Measurements from ENCODE around the gene GDPD5.

GDPD5 gene

DNA sequence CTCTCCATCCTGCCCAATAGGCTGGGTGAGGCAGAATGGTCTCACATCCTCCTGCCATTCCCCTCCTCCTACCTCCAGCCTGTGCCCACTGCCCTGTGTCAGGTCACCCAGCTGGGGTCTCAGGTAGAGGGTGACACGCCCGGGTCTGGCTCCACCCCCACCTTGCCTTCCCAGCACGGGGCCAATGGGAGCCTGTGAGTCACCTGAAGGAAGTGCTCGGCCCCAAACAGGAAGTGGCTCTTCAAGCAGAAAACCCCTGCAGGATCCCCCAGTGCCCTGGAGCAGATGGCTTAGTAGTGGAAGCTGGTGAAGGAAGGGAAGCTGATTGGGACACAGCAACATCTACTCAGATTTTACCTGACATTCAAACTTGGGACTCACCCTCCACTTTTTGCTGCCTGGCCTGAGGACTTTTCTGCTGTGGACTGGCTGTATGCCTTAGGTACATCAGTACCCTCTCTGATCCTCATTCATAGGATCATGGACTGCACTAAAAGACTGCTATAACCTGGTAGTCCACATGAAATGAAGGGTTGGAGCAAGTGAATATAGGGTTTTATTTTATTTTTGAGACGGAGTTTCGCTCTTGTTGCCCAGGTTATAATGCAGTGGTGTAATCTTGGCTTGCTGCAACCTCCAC is 33.4 kb downstream of the GDPD5 start:
- peak; percentile 10 for DNase-seq (ENCODE audit: low read depth)

DNA sequence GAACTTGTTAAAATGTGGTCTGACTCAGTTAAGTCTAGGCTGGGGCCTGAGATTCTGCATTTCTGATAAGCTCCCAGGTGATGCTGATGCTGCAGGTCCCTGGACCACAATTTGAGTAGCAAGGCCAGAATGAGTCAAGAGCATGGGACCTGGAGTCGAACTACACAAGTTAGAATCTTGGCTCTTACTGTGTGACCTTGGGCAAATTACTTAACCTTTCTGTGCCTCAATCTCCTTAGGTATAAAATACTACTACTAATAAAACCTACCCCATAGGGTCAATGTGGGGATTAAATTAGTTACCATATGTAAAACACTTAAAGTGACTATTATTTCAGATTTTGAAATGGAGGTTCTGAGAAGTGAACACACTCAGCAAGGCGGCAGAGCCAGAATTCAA is 34.3 kb downstream of the GDPD5 start:
- no peak for DNase-seq (ENCODE audit: low read depth)

DNA sequence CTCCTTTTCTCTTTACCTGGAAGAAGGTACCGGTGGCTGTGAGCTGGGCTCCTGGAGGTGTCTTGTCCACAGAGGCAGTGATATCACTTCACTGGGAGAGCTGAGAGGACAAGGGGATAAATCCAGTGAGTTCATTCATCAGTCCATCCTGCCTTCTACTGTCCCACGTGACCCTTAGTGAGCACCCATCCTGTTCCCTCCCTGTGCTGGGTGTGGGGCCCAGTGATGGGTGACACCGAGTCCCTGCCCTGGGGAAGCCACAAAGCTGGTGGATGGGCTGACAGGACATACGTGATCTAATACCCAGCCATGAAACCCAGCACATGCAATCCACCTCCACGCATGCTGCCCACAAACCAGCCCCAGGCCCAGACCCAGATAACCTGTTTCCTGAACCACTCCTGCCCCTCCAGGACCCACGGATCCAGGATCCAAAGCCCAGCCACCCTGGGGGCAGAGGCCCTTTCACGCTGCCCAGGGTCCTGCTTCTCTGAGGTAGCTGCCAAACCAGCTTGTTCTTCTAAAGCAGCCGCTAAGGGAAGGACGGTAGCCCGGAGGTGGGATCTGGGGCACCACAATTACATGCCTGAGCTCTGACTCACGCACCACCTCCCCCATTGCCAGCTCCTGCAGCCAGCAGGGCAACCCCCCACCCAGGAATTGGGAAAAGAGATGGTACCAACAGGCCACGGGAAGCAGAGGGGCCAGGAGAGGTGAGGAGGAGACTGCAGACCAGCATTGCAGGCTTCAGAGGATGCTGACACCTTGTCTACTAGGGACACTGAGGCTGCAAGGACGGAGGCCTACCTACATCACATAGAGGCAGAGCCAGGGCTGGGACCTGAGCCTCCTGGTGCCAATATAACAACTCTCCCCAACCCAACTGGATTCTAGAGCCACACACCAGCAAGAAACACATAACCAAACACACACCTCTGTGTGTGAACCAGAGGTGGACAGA is 35.2 kb downstream of the GDPD5 start:
- DNase-seq (ENCODE audit: low read depth): no peak

DNA sequence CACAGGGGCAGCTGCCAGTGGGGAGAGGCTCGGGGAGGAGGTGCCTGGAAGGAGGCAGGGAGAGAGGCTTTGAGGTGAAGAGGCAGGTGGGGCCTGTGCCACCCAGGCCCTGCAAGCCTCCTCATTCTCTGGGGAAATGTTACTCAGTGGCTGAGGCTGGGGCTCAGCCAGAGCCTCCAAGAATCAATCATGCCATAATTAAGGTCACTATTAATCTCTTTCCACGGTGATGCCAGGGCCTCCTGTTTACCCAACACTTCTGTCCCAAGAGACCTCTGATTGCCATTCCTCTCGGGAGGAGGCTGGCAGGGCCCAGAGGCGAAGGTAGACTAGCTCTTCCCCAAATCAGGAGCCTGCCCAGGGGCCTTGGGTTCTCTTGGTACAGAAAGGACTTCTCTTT is 38.4 kb downstream of the GDPD5 start:
- no peak for DNase-seq (ENCODE audit: low read depth)

DNA sequence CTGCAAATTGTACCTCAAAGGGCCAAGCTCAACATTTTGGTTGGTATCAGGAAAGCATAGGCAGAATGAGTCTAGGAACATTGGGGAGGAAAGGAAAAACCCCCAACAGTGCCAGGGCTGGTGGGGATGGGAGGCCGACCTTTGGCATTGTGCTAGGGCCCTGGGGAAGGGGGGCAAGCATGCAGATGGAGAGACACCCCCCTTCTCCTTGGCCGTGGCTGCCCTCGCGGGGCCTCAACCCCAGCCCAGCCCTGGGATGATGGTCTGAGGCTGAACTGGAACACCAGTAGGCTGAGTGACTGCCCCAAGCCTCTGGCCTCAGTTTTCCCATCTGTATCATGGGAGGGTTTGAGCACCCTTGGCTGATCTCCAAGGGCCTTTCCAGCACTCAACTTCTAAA is 40.0 kb downstream of the GDPD5 start:
- DNase-seq (ENCODE audit: low read depth): no peak

DNA sequence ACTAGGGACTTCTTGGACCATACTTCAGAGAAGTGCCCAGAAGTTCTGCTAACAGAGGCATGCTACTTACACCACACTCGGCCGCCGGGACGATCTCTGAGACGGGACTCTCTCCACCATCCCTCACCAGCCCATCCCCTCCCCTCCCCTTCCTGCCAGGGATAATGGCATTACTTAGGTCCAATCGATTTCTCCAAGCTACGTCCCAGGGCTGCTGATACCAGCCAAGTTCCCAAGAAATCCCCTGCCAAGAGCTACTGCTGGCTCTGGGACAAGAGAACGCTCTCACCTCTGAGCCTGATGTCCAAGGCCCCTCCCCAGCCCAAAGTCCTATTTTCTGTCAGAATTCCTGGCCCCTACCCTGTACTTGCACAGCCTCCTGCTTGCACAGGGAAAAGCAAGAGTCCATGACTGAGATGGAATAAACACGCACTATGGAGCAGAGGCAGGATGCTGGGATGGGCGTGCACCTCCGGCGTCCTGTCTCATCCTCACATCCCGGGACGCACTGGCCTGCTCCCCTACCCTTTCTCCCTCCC is 42.7 kb downstream of the GDPD5 start:
- no peak for DNase-seq (ENCODE audit: low read depth)

DNA sequence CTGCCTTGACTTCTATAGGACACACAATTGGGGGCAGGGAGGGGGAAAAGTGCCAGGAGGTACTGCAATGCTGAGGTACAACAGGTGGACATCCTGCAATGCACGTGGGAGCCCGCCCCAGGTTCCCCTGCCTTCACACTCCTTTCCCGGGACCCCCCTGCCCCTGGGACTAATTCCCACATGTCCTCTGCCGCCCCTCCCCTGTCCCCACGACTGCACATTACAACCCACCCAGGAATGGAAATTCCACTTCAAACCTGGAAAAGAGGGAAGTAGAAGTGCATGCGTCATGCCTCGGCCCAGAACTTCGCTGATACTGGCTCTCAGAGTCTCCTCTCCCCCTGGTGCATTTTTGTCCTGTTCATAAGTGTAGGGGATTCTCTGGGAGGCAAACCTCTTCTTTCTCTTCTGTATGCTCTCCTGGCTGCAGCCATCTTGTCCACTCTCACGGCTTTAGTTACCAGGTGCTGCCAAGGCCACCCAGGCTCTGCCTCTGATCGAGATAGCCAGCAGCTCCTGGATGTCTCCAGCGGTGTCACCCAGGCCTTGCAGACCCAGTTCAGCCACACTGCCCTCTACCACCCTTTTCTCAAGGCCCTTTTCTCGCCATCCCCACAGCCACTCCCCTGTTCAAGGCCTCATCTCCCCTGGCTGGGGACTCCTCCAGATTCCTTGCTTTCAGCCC is 43.7 kb downstream of the GDPD5 start:
- no peak for DNase-seq (ENCODE audit: low read depth)

DNA sequence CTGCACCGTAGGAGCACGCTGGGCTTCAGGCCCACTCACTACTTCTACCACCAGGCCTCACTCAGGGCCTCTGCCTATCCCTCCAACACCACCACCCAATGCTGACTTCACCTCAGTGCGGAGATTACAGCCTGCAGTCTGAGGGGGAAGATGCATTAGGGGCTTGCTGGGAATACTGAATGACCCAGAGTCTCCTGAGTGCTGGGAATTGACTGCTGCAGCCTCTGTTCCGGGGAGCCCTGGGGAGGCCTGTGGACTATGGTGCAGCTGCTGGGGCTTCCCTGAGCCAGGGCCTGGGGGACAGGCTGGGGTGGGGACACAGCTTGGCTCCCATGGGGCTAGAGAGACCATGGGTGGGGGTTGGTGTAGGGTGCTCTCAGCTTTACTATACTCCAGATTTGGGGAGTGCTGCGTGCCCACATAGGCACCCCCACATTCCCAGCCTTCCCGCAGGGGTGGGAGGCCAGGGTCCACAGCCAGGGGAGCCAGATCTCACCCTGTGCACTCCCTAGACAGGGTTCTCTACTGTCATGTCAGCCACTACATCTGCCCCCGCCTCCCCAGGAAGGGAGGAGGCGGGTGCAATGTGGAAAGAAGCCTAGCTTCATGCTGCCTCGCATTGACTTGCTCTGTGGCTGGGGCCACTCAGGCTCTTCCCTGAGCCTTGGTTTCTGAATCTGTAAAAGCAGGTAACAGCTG is 44.4 kb downstream of the GDPD5 start:
- no peak for DNase-seq (ENCODE audit: low read depth)

DNA sequence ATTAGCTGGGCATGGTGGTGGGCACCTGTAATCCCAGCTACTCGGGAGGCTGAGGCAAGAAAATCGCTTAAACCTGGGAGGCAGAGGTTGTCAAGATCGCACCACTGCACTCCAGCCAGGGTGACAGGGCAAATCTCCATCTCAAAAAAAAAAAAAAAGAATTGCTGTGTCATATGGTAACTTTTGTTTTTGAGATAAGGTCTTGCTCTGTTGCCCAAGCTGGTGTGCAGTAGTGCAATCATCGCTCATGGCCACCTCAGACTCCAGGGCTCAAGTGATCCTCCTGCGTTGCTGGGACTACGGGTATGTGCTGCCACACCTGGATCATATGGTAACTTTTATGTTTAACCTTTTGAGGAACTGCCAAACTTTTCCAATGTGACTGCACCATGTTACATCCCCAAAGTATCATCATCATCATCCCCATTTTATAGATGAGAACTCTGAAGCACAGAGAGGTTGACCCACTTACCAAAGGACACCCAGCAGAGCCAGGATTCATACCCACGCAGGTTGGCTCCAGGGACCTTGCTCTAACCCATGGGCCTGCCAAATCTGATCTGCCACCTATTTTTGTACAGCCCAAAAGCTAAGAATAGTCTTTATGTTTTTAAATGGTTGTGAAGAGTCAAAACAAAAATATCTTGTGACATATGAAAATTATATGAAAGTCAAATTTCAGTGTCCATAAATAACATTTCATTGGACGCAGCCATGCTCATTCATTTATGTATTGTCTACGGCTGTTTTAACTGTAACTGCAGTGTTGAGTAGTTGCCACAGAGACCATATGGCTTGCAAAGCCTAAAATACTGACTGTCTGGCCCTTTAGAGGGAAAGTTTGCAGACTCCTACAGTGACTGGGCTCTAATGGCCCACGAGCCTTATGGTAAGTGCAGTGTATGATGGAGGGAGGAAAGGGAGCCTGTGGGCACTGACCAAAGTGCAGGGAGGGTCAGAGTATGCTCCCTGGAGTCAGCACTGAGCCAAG is 45.3 kb downstream of the GDPD5 start:
- no peak for DNase-seq (ENCODE audit: low read depth)

DNA sequence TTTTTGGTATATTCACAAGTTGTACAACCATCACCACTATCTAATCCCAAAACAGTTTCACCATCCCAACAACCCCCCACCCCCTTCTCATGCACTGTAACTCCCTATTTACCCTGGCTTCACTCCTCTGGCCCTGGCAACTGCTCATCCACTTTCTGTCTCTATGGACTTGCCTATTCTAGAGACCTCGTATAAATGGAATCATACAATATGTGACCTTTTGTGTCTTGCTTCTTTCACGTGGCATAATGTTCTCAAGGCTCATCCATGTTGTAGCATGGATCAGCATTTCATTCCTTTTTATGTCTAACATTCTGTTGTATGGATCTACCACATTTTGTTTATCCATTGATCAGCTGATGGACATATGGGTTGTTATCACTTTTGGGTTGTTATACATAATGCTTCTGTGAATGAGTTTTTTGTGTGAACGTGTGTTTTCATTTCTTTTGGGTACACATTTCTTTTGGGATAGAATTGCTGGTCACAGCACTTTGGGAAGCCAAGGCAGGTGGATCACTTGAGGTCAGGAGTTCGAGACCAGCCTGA is 46.1 kb downstream of the GDPD5 start:
- no peak for DNase-seq (ENCODE audit: low read depth)

DNA sequence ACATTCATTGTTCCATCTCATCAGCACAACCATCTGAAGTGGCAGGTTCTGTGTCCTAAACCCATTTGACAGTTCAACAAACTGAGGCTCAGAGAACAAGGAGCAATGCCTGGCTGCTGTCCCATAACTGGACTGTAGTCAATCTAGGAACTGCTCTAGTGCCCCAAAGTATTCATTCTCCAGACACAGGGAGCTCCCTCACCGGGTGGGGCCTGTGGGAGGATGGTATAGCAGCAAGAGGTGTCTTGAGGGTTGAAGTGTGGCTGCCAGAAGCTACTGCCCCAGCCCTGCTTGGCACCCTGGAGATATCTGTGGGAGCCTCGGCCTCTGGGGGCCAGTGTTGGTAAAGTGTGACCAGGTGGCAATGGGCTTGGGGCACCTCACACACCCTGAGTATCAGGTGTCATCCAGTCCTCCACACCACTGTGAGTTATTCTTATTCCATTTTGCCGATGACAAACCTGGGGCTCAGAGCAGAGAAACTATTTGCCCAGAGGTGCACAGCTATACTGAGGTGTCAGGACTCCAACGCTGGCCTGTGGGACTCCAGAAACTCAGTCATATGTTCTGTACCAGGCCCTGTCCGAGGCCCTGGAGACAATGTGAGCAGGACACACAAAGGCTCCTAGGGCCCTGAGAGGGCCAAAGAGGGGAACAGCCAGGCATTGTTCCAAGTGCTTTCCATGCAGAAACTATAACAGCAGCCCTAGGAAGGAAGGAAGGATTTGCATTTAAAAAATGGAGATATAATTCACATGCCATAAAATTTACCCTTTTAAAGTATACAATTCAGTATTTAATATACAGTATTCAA is 46.8 kb downstream of the GDPD5 start:
- DNase-seq (ENCODE audit: low read depth): no peak

DNA sequence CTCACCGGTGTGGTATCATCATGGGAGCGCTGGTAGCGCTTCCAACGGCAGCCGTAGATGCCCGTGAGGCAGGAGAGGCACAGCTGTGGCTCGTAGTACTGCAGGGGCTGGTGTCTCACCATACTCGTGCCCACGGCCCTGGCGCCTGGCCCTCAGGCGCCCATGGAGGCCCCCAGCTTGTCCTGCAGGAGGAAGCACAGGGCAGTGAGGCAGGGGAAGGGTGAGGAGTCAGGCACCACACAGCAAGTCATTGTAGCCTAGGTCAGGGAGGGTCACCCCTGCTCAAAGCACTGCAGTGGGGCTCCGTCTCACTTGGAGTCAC is 48.2 kb downstream of the GDPD5 start:
- DNase-seq (ENCODE audit: low read depth): no peak

DNA sequence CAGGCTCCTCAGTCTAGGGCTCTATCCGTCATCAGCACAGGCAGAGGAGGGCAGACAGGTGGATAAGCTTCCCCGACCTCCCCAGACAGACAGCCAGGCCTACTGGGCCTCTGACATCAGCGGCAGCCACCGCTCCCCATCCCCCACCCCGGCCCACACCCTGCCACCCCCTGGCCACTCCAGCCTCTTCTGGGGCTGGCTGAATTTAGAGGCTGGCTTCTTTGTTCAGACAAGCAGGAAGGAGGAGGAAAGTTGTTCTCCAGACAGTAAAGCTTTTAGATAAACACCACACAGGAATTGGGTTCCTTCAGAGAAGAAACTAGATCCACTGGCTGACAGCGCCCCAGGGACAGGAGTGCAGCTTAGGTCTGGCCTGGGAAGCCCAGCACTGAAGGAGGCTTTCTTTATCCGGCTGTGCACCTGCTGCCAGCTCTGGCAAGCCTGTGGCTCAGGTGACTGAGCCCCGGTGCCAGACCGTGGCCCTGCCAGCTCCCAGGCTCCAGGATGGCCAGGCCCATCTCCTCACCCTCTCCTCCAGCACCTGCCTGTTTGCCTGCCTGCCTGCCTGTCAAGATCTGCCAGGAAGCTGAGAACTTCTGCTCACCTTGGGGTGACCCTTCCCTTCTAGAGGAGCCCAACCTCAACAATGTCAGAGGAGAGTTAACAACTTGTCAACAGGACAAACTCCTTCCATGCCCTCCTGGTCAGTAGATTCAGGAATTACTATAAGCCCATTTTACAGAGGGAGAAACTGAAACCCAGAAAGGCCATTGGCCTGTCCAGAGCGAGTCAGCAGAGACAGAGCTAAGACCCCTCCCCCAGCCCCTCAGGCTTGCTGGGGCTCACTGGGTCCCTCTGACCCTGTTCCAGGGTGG is 48.8 kb downstream of the GDPD5 start:
- DNase-seq (ENCODE audit: low read depth): no peak

DNA sequence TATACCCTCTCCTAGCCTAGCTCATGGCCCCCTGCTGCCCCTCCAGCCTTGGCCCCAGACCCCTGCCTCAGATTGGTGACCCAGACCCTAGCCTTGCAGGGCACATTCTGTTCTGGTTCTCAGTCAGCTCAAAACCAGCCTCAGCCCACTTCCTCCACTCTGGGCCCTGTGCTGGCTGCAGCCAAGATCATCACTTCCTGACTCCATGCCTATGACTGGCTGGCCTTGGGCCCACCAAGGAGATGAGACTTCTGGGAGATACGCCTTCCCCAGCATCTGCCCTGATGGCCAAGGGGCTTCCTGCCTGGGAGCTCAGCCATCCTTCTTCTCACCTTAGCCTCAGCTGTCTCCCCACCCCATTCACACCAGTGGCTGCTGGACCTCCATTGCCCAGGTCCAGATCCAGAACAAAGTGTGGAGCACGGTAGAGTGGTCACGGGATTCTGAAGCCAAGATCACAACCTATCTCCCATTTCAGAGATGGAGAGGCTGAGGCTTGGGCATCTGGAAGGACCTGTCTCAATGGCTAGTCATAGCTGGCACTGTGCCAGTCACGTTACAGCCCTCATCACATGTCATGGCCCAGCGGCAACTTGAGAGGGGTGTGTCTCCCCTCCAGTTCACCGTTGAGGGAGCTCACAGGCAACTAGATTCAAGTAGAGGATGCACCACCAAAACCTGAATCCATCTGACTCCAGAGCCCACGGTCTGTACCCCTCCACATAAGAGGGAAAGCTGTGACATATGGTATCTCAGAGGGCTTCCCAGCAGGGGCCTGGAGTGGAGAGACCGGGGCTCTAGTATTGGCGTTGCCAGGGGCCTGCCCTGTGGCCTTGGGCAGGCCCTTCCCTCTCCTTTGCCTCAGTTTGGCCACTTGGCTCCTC is 49.7 kb downstream of the GDPD5 start:
- DNase-seq (ENCODE audit: low read depth): no peak

DNA sequence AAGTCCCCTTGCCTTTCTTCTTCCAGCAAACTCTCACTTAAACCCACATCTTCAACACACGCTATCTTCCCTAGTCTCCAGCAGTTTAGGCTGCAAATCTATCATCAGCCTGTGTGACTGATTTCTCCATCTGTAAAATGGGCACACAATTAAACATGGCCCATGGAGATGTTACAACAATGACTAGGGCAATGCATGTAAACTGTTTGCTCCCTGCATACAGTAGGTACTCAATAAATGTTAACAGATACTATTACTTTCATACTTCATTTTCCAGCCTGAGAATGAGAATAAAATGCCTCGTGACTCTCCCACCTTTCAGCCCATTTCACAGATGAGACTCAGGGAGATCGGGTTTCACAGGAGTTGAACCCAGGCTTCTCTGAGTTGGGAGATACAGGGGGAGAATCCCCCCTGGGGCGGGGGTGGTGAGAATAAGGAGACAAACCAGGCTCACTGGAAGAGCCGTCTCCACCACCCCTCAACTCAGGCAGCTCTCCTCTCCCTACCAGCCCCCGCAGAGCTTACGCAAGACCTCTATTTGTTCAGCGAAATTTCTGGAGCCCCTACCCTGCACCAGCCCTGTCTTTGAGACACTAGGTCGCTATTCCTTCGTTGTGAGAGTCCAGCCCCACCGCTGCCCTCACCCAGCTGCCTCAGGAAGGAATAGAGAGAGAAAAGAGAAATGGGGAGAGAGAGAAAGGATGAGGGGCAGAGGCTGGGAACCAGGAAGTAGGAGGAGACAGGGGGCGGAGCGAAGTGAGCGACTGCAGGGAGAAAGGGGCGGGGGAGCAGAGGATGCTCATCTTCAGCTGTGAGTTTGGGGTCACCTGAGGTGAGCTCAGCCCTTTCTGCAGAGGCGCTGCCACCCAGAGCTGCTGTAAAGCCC is 50.6 kb downstream of the GDPD5 start:
- peak; percentile 41 for DNase-seq (ENCODE audit: low read depth)

DNA sequence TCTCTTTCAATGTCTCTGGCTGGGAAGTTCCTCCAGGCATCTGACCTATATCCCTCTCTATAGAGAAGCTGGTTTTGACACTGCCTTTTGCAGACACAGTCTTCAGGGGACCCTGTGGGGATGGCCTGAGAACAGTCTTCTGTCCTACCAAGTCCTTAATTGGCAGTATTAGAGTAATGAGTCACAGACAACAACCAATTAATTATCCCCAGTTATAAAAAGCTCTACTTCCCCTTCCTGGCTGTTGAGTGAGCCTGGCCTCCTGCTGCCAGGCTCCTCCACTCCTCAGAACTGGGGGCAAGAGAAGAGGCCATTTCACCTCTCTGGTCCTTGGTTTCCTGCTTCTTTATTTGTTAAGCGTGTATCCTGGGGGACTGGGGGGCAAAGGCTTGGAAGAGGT is 51.5 kb downstream of the GDPD5 start:
- DNase-seq (ENCODE audit: low read depth): no peak

DNA sequence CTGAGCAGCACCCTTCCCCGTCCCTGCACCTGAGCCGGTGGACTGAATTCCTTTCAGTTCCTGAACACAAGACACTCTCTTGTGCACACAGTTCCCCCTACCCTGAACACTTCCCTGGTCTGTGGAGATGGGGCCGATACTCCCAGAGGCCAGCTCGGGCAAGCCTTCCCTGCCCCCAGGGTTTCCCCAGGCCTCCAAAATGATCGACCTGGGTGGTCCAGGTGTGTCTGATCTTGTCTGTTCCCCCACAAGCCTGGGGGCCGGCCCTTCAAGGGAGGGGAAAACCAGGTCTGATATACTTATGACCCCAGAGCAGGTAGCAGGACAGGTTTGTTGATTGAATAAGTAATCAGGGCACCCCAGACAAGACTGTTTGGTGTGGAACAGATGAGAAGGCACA is 52.1 kb downstream of the GDPD5 start:
- no peak for DNase-seq (ENCODE audit: low read depth)

Data from T follicular helper cell (primary cell).